ENCODE results near the gene EPS8L1. TPM values are rescaled to one million over a fixed set of nuclear protein-coding genes. Genes with fewer than 3 reads are reported as not detected.

Gene EPS8L1
- total RNA-seq, 1 experiment from 2014 or later = 75.8 TPM

- Histone ChIP-seq H3K4me1 (ENCODE audit: insufficient read depth, low read length) (peaks cover 26% of the 10 kb centered on the region), H3K27me3 (ENCODE audit: low read length) (no peaks in the 10 kb centered on the region), H3K4me3 (ENCODE audit: low read length) (peak overlapping the region; percentile 68), H3K79me2 (ENCODE audit: low read length) (peaks cover 11% of the 10 kb centered on the region; the same call in 1 of the 2 replicates), H3K9me2 (replicated peaks; ENCODE audit: low read length) (no peaks in the 10 kb centered on the region), H3K36me3 (ENCODE audit: low read depth, low read length) (no peaks in the 10 kb centered on the region), H4K20me1 (ENCODE audit: low read length) (no peaks in the 10 kb centered on the region), H3K9me3 (ENCODE audit: low read length) (no peaks in the 10 kb centered on the region), H2AFZ (ENCODE audit: low read length) (no peak overlapping the region), H3K9ac (ENCODE audit: low read length) (peak overlapping the region; percentile 65), H3K27ac (ENCODE audit: low read length) (0 out of 2 replicates have a peak overlapping the region, but pooled peaks have one; percentile 44), H3K4me2 (ENCODE audit: low read length) (peak overlapping the region; percentile 83), H3F3A (ENCODE audit: low read length, unreplicated experiment) (no peaks in the 10 kb centered on the region)
- no TSS peak for BruUV-seq (replicated peaks)
- ChIA-PET CTCF (no interaction called here), POLR2A (ENCODE audit: unreplicated experiment) (no interaction called here)
- no peak for DNase-seq
- no peak for ATAC-seq
- intact Hi-C loops (cut with micrococcal nuclease) = loop anchor here (10.0 kb wide), 1 partner anchor 88 kb away; the partner anchor contains the start of gene DNAAF3
- no peak for TF ChIP-seq EZH2 (IDR thresholded peaks at IDR 0.05; ENCODE audit: low read length, unreplicated experiment)
- TF ChIP-seq EZH2phosphoT487 (IDR thresholded peaks at IDR 0.05; ENCODE audit: borderline replicate concordance, low read length) = no peak
- TF ChIP-seq CTCF (conservative IDR thresholded peaks at IDR 0.05; ENCODE audit: low read depth, low read length) = no peak
Observed at GRCh38 chr19:55076321-55076720, 652 bp downstream of the EPS8L1 start.

- no peak for TF ChIP-seq EZH2phosphoT487 (IDR thresholded peaks at IDR 0.05; ENCODE audit: borderline replicate concordance, low read length)
- TF ChIP-seq CTCF (conservative IDR thresholded peaks at IDR 0.05; ENCODE audit: low read depth, low read length) = no peak
- no peak for TF ChIP-seq EZH2 (IDR thresholded peaks at IDR 0.05; ENCODE audit: low read length, unreplicated experiment)
- H3F3A ChIP-seq (ENCODE audit: low read length, unreplicated experiment) = no peaks in the 10 kb centered on the region
- ATAC-seq = no peak
- H3K79me2 ChIP-seq (ENCODE audit: low read length) = peaks cover 11% of the 10 kb centered on the region; the same call in 1 of the 2 replicates
- no peaks in the 10 kb centered on the region for H3K9me3 ChIP-seq (ENCODE audit: low read length)
- TSS peak; percentile 58 for BruUV-seq (replicated peaks)
- H4K20me1 ChIP-seq (ENCODE audit: low read length) = no peaks in the 10 kb centered on the region
- H3K27ac ChIP-seq (ENCODE audit: low read length) = no peak overlapping the region
- POLR2A ChIA-PET (ENCODE audit: unreplicated experiment) = no interaction called here
- peaks cover 2% of the 10 kb centered on the region for H3K36me3 ChIP-seq (ENCODE audit: low read depth, low read length)
- no peak overlapping the region for H3K4me3 ChIP-seq (ENCODE audit: low read length)
- intact Hi-C loops (cut with micrococcal nuclease) = loop anchor here (10.0 kb wide), 1 partner anchor 88 kb away; the partner anchor contains the start of gene DNAAF3
- H3K9me2 ChIP-seq (replicated peaks; ENCODE audit: low read length) = no peaks in the 10 kb centered on the region
- no peak overlapping the region for H2AFZ ChIP-seq (ENCODE audit: low read length)
- peak overlapping the region; percentile 83; the same call in 1 of the 2 replicates for H3K4me2 ChIP-seq (ENCODE audit: low read length)
- H3K27me3 ChIP-seq (ENCODE audit: low read length) = no peaks in the 10 kb centered on the region
- no peak for DNase-seq
- H3K9ac ChIP-seq (ENCODE audit: low read length) = no peak overlapping the region
- CTCF ChIA-PET = no interaction called here
- peaks cover 18% of the 10 kb centered on the region for H3K4me1 ChIP-seq (ENCODE audit: insufficient read depth, low read length)
Observed at GRCh38 chr19:55077106-55077505, 1.4 kb downstream of the EPS8L1 start.

GRCh38 chr19:55078996-55079395 is 3.3 kb downstream of the EPS8L1 start:
- no peaks in the 10 kb centered on the region for H3F3A ChIP-seq (ENCODE audit: low read length, unreplicated experiment)
- no peak for ATAC-seq
- TF ChIP-seq CTCF (conservative IDR thresholded peaks at IDR 0.05; ENCODE audit: low read depth, low read length) = no peak
- no peak for TF ChIP-seq EZH2phosphoT487 (IDR thresholded peaks at IDR 0.05; ENCODE audit: borderline replicate concordance, low read length)
- TF ChIP-seq EZH2 (IDR thresholded peaks at IDR 0.05; ENCODE audit: low read length, unreplicated experiment) = no peak
- CTCF ChIA-PET = no interaction called here
- H2AFZ ChIP-seq (ENCODE audit: low read length) = no peak overlapping the region
- H3K9me2 ChIP-seq (replicated peaks; ENCODE audit: low read length) = no peaks in the 10 kb centered on the region
- no peak overlapping the region for H3K4me3 ChIP-seq (ENCODE audit: low read length)
- no peak for DNase-seq
- no peaks in the 10 kb centered on the region for H3K9me3 ChIP-seq (ENCODE audit: low read length)
- POLR2A ChIA-PET (ENCODE audit: unreplicated experiment) = no interaction called here
- no peak overlapping the region for H3K27ac ChIP-seq (ENCODE audit: low read length)
- peaks cover 6% of the 10 kb centered on the region for H3K36me3 ChIP-seq (ENCODE audit: low read depth, low read length)
- H3K79me2 ChIP-seq (ENCODE audit: low read length) = peaks cover 11% of the 10 kb centered on the region; the same call in 1 of the 2 replicates
- intact Hi-C loops (cut with micrococcal nuclease) = loop anchor here (10.0 kb wide), 1 partner anchor 86 kb away; the partner anchor contains the start of gene DNAAF3
- no peak overlapping the region for H3K4me2 ChIP-seq (ENCODE audit: low read length)
- BruUV-seq (replicated peaks) = no TSS peak
- no peaks in the 10 kb centered on the region for H4K20me1 ChIP-seq (ENCODE audit: low read length)
- no peak overlapping the region for H3K9ac ChIP-seq (ENCODE audit: low read length)
- peaks cover 17% of the 10 kb centered on the region for H3K4me1 ChIP-seq (ENCODE audit: insufficient read depth, low read length)
- no peaks in the 10 kb centered on the region for H3K27me3 ChIP-seq (ENCODE audit: low read length)
